Ascending aorta (tissue), 2 donors: Measurements from ENCODE around the gene TCEA3. TPM values are rescaled to one million over a fixed set of nuclear protein-coding genes. Genes with fewer than 3 reads are reported as not detected.

Source experiments
- DNase-seq, 2 donors: peaks; one replicate each; pipeline ENCODE4 v3.0.0-alpha.2; 2019; ENCODE audit warnings: low spot score in 2 of 2
- H3K27ac ChIP-seq, 2 donors: fragments of 200-600 bp; sonication (generic); one replicate each; pipeline ENCODE4 v1.5.1; 2016 to 2017; ENCODE audit warnings: mild to moderate bottlenecking in 1 of 2
- H3K27me3 ChIP-seq: fragments of 200-600 bp; sonication (generic); one replicate; pipeline ENCODE4 v1.5.1; 2017
- H3K36me3 ChIP-seq, 2 donors: fragments of 200-600 bp; sonication (generic); one replicate each; pipeline ENCODE4 v1.5.1; 2016
- H3K4me1 ChIP-seq, 2 donors: fragments of 200-600 bp; sonication (generic); one replicate each; pipeline ENCODE4 v1.5.1; 2016 to 2017; ENCODE audit warnings: mild to moderate bottlenecking in 1 of 2
- H3K4me3 ChIP-seq, 2 donors: fragments of 200-600 bp; sonication (generic); one replicate each; pipeline ENCODE4 v1.5.1; 2016 to 2017; ENCODE audit warnings: mild to moderate bottlenecking in 1 of 2
- H3K9me3 ChIP-seq, 2 donors: fragments of 200-600 bp; sonication (generic); one replicate each; pipeline ENCODE4 v1.5.1; 2016
- intact Hi-C: fragments of 100-400 bp; cut with DNase I; formaldehyde crosslinking; loops from one replicate; pipeline ENCODE4 v1.15.1; 2023
- total RNA-seq: library from RNA; depleted of rRNA; stranded (reverse); fragments of >200 nt; gene quantifications from one replicate; pipeline ENCODE4 v1.1.0, GENCODE V29; 2016
- TF ChIP-seq, protein P1 (sequence below), 3 experiments: fragments of 200-600 bp in 2 of 3; fragments of 450-650 bp in 1 of 3; sonication (generic) in 2 of 3; IDR thresholded peaks; one replicate each; pipeline ENCODE4 v1.5.1; 2016 to 2019; ENCODE audit warnings: antibody characterized with exemption in 3 of 3, mild to moderate bottlenecking in 1 of 3, moderate library complexity in 1 of 3

Gene TCEA3
- total RNA-seq, 1 donor from 2014 or later, result 11.3 TPM

GRCh38 chr1:23438545-23438944 is 14.0 kb upstream of the TCEA3 start:
- H3K4me3 ChIP-seq, result no peak overlapping the region
- no peaks in the 10 kb centered on the region for H3K9me3 ChIP-seq
- DNase-seq, result no peak
- intact Hi-C loops, result no loop called here
- H3K36me3 ChIP-seq, result peaks cover 22 to 60% of the 10 kb centered on the region in 2 donors
- TF ChIP-seq, protein P1, sequence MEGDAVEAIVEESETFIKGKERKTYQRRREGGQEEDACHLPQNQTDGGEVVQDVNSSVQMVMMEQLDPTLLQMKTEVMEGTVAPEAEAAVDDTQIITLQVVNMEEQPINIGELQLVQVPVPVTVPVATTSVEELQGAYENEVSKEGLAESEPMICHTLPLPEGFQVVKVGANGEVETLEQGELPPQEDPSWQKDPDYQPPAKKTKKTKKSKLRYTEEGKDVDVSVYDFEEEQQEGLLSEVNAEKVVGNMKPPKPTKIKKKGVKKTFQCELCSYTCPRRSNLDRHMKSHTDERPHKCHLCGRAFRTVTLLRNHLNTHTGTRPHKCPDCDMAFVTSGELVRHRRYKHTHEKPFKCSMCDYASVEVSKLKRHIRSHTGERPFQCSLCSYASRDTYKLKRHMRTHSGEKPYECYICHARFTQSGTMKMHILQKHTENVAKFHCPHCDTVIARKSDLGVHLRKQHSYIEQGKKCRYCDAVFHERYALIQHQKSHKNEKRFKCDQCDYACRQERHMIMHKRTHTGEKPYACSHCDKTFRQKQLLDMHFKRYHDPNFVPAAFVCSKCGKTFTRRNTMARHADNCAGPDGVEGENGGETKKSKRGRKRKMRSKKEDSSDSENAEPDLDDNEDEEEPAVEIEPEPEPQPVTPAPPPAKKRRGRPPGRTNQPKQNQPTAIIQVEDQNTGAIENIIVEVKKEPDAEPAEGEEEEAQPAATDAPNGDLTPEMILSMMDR (IDR thresholded peaks at IDR 0.05), result no peak
- H3K4me1 ChIP-seq, result no peaks in the 10 kb centered on the region
- no peak overlapping the region for H3K27ac ChIP-seq
- no peaks in the 10 kb centered on the region for H3K27me3 ChIP-seq

GRCh38 chr1:23437355-23437664 is 12.8 kb upstream of the TCEA3 start:
- intact Hi-C loops, result no loop called here
- no peaks in the 10 kb centered on the region for H3K4me1 ChIP-seq
- peaks cover 31 to 67% of the 10 kb centered on the region in 2 donors for H3K36me3 ChIP-seq
- H3K4me3 ChIP-seq, result no peak overlapping the region
- no peaks in the 10 kb centered on the region for H3K9me3 ChIP-seq
- no peak for DNase-seq
- H3K27ac ChIP-seq, result no peak overlapping the region
- H3K27me3 ChIP-seq, result no peaks in the 10 kb centered on the region
- TF ChIP-seq, protein P1 (IDR thresholded peaks at IDR 0.05), result no peak

DNA sequence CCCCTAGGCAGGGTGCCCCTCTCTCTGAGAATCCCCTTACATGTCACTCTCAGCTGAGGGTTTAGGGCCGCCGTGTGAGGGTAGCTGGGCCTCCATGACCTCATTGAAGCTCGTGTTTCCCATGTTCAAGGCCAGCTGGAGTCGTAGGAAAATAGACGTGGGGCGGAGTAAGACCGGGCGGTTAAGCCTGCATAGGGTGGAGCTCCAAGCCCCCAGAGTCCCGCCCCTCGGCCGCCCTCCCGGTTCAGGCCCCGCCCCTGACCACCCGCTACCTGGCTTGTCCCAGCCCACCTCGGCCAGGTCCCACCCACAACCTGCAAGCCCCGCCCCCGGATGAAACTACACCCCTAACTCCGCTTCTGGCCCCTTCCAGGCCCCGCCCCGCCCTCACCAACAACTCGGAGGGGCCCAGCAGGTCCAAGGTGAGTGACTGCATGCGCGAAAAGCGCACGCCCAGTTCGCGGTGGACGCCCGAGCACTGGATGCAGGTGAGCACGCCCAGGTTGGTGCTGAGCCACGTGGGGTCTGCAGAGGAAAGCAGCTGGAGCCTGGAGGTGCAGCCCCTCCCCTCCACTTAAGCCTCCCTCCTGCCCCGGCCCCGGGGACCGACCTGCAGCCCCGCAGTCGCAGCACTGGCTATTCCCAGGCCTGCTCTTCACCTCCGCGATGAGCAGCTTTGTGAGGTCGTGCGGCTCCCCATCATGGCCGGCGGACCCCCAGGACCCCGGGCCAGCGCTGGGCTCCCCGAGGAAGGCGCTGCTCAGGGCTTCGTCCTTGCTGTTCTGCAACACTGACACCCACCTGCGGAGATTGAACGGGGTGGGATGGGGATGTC is 12.2 kb upstream of the TCEA3 start:
- intact Hi-C loops, result no loop called here
- H3K27me3 ChIP-seq, result no peaks in the 10 kb centered on the region
- H3K36me3 ChIP-seq, result peaks cover 37 to 62% of the 10 kb centered on the region in 2 donors
- DNase-seq, result no peak
- H3K4me1 ChIP-seq, result no peaks in the 10 kb centered on the region
- no peaks in the 10 kb centered on the region for H3K9me3 ChIP-seq
- TF ChIP-seq, protein P1 (IDR thresholded peaks at IDR 0.05), result no peak
- H3K27ac ChIP-seq, result no peak overlapping the region
- no peak overlapping the region for H3K4me3 ChIP-seq

- no peak overlapping the region for H3K27ac ChIP-seq
- DNase-seq, result no peak
- intact Hi-C loops, result no loop called here
- H3K9me3 ChIP-seq, result no peaks in the 10 kb centered on the region
- TF ChIP-seq, protein P1 (IDR thresholded peaks at IDR 0.05), result no peak
- H3K4me1 ChIP-seq, result no peaks in the 10 kb centered on the region
- H3K4me3 ChIP-seq, result no peak overlapping the region
- H3K27me3 ChIP-seq, result no peaks in the 10 kb centered on the region
- peaks cover 52 to 62% of the 10 kb centered on the region in 2 donors for H3K36me3 ChIP-seq
These were observed 9.8 kb upstream of the TCEA3 start for GRCh38 chr1:23434260-23434775.

GRCh38 chr1:23433122-23433521 is 8.6 kb upstream of the TCEA3 start:
- intact Hi-C loops, result no loop called here
- Histone ChIP-seq H3K27ac (no peak overlapping the region), H3K36me3 (peaks cover 52 to 64% of the 10 kb centered on the region in 2 donors), H3K9me3 (no peaks in the 10 kb centered on the region), H3K4me1 (no peaks in the 10 kb centered on the region), H3K27me3 (no peaks in the 10 kb centered on the region), H3K4me3 (no peak overlapping the region)
- no peak for DNase-seq
- TF ChIP-seq, protein P1 (IDR thresholded peaks at IDR 0.05), result no peak
